ENCODE data around the gene OOSP4A.

OOSP4A gene

GRCh38 chr11:59965424-59965823, 1.6 kb downstream of the OOSP4A start:
- no peak for TF ChIP-seq CTCF (IDR thresholded peaks at IDR 0.05; ENCODE audit: low read depth, low read length, missing control alignments)
- H3K36me3 ChIP-seq (replicated peaks) = no peaks in the 10 kb centered on the region
- no peak overlapping the region for H3K4me3 ChIP-seq (ENCODE audit: low read depth, low read length)
- H3K27me3 ChIP-seq (replicated peaks) = no peaks in the 10 kb centered on the region
- in situ Hi-C loops (cut with HindIII; ENCODE audit: low pct_ligation_motif_present, low sequenced_read_pairs) = no loop called here
- no peak for DNase-seq
- no peak overlapping the region for H3K27ac ChIP-seq

GRCh38 chr11:59966201-59966600, 2.4 kb downstream of the OOSP4A start:
- Histone ChIP-seq H3K36me3 (replicated peaks) (no peaks in the 10 kb centered on the region), H3K4me3 (ENCODE audit: low read depth, low read length) (no peak overlapping the region), H3K27ac (no peak overlapping the region), H3K27me3 (replicated peaks) (no peaks in the 10 kb centered on the region)
- no peak for DNase-seq
- TF ChIP-seq CTCF (IDR thresholded peaks at IDR 0.05; ENCODE audit: low read depth, low read length, missing control alignments) = no peak
- in situ Hi-C loops (cut with HindIII; ENCODE audit: low pct_ligation_motif_present, low sequenced_read_pairs) = no loop called here

GRCh38 chr11:59967677-59968394, 4.0 kb downstream of the OOSP4A start:
- no peak overlapping the region for H3K27ac ChIP-seq

GRCh38 chr11:59968395-59968783, 4.6 kb downstream of the OOSP4A start:
- in situ Hi-C loops (cut with HindIII; ENCODE audit: low pct_ligation_motif_present, low sequenced_read_pairs) = no loop called here
- Histone ChIP-seq H3K27ac (no peak overlapping the region), H3K4me3 (ENCODE audit: low read depth, low read length) (no peak overlapping the region), H3K27me3 (replicated peaks) (no peaks in the 10 kb centered on the region), H3K36me3 (replicated peaks) (no peaks in the 10 kb centered on the region)
- DNase-seq = no peak
- TF ChIP-seq CTCF (IDR thresholded peaks at IDR 0.05; ENCODE audit: low read depth, low read length, missing control alignments) = no peak

More at GRCh38 chr11:59967677-59968394, 4.0 kb downstream of the OOSP4A start:
- DNase-seq = no peak
- no peaks in the 10 kb centered on the region for H3K27me3 ChIP-seq (replicated peaks)
- no peak for TF ChIP-seq CTCF (IDR thresholded peaks at IDR 0.05; ENCODE audit: low read depth, low read length, missing control alignments)
- H3K36me3 ChIP-seq (replicated peaks) = no peaks in the 10 kb centered on the region
- in situ Hi-C loops (cut with HindIII; ENCODE audit: low pct_ligation_motif_present, low sequenced_read_pairs) = no loop called here
- H3K4me3 ChIP-seq (ENCODE audit: low read depth, low read length) = no peak overlapping the region

- no peak overlapping the region for H3K27ac ChIP-seq
- no peak overlapping the region for H3K4me3 ChIP-seq (ENCODE audit: low read depth, low read length)
- in situ Hi-C loops (cut with HindIII; ENCODE audit: low pct_ligation_motif_present, low sequenced_read_pairs) = no loop called here
- DNase-seq = no peak
- H3K36me3 ChIP-seq (replicated peaks) = no peaks in the 10 kb centered on the region
- no peaks in the 10 kb centered on the region for H3K27me3 ChIP-seq (replicated peaks)
- no peak for TF ChIP-seq CTCF (IDR thresholded peaks at IDR 0.05; ENCODE audit: low read depth, low read length, missing control alignments)
Measured at GRCh38 chr11:59973097-59973496, 9.3 kb downstream of the OOSP4A start.

Data from brain microvascular endothelial cell (primary cell).